ENCODE measurements around the gene HINT2. TPM values are rescaled to one million over a fixed set of nuclear protein-coding genes. Genes with fewer than 3 reads are reported as not detected.

HINT2 gene

GRCh38 chr9:35763181-35763580 lies 51.7 kb downstream of the HINT2 start:
- Histone ChIP-seq H3K18ac (ENCODE audit: low read depth in 1 of 2, low read length in 2 of 2) (no peak overlapping the region), H4K8ac (ENCODE audit: low read length) (no peak overlapping the region), H3K4me3 (ENCODE audit: insufficient read depth in 1 of 2, low read depth in 1 of 2, low read length in 2 of 2) (no peak overlapping the region), H3K79me1 (replicated peaks; ENCODE audit: low read length, poor library complexity, severe bottlenecking) (peaks cover 9% of the 10 kb centered on the region), H3K14ac (ENCODE audit: low read length in 2 of 2) (no peak overlapping the region), H3K36me3 (ENCODE audit: control insufficient read depth in 1 of 2, insufficient read depth in 2 of 2, low read depth in 1 of 2, low read length in 2 of 2) (no peaks in the 10 kb centered on the region), H4K91ac (ENCODE audit: low read length) (no peak overlapping the region), H2AK5ac (ENCODE audit: low read length, severe bottlenecking) (no peak overlapping the region), H3K9me3 (ENCODE audit: control insufficient read depth, low read length) (no peaks in the 10 kb centered on the region), H3K4me2 (ENCODE audit: low read length, poor library complexity, severe bottlenecking) (no peak overlapping the region), H3K23ac (ENCODE audit: low read length in 2 of 2) (no peak overlapping the region), H3K27ac (ENCODE audit: low read length, poor library complexity, severe bottlenecking) (no peak overlapping the region), H2AFZ (ENCODE audit: low read depth, low read length) (no peak overlapping the region), H3K27me3 (ENCODE audit: control insufficient read depth in 1 of 2, insufficient read depth in 1 of 2, low read length in 2 of 2) (no peaks in the 10 kb centered on the region), H2BK5ac (ENCODE audit: low read depth, low read length, poor library complexity, severe bottlenecking) (no peak overlapping the region), H3K4ac (ENCODE audit: low read depth in 1 of 2, low read length in 2 of 2) (no peak overlapping the region), H2BK120ac (ENCODE audit: low read depth, low read length) (no peak overlapping the region), H3K9ac (ENCODE audit: low read length) (no peak overlapping the region), H2BK12ac (ENCODE audit: low read length in 2 of 2) (no peak overlapping the region), H2BK15ac (ENCODE audit: low read depth, poor library complexity, severe bottlenecking) (no peak overlapping the region), H3K4me1 (ENCODE audit: control insufficient read depth, insufficient read depth, low read depth, low read length) (peaks cover 4% of the 10 kb centered on the region)
- DNase-seq, result no peak
- 100% methylated on average over 1 of the region's 2 CpGs for WGBS

Small RNA genes within 50 kb of the gene (small RNA-seq; reads per million reads assigned to genes)
- gene HINT2 (ENCODE audit: low read depth), result not detected

All from mesenchymal stem cell (in vitro differentiated cells and primary cell).